Measurements from ENCODE around the gene ABCC12. TPM values are rescaled to one million over a fixed set of nuclear protein-coding genes. Genes with fewer than 3 reads are reported as not detected.

The ABCC12 gene
- total and polyA plus RNA-seq, 7 donors: not detected

DNA sequence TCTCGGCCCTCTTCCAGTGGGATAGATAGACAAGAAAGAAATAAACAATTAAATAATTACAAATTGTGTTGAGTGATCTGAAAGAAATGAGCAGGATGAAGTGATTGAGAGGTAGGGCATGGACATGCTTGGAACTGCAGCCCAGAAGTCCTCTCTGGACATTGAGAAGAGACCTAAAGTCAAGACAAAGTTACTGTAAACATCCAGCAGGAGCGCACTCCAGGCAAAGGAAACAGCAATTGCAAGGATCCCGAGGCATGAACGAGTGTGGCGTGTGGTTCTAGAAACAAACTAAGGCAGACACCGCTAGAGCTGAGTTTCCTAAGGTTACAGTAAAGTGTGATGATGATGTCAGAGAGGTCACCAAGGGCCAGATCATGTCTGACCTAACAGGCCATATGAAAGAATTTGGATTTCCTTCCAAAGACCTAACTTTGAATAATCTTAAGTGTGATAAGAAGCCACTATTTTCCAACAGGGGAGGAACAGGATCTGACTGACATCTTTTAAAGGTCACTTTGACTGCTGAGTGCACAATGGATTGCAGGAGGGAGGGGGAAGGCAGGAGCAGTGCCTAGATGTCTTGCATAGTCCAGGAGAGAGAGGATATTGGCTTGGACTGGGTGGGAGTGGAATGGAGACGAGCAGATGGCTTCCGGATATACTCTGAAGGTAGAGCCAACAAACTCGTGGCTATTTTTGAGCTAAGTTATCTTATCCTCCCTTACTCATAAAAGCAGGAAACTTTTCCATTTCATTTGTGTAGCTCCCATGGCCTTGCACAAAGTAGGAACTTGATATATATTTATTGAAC lies 19.0 kb downstream of the ABCC12 start:
- H3K27ac ChIP-seq: no peak overlapping the region
- no peak for DNase-seq
- H3K27me3 ChIP-seq: no peaks in the 10 kb centered on the region
- intact Hi-C loops (cut with DNase I): no loop called here
- no peak overlapping the region for H3K4me3 ChIP-seq
- H3K9me3 ChIP-seq: no peaks in the 10 kb centered on the region
- WGBS, 2 donors: 61 to 75% methylated on average over 9 of the region's 9 CpGs
- H3K4me1 ChIP-seq: no peaks in the 10 kb centered on the region
- TF ChIP-seq, protein P1, sequence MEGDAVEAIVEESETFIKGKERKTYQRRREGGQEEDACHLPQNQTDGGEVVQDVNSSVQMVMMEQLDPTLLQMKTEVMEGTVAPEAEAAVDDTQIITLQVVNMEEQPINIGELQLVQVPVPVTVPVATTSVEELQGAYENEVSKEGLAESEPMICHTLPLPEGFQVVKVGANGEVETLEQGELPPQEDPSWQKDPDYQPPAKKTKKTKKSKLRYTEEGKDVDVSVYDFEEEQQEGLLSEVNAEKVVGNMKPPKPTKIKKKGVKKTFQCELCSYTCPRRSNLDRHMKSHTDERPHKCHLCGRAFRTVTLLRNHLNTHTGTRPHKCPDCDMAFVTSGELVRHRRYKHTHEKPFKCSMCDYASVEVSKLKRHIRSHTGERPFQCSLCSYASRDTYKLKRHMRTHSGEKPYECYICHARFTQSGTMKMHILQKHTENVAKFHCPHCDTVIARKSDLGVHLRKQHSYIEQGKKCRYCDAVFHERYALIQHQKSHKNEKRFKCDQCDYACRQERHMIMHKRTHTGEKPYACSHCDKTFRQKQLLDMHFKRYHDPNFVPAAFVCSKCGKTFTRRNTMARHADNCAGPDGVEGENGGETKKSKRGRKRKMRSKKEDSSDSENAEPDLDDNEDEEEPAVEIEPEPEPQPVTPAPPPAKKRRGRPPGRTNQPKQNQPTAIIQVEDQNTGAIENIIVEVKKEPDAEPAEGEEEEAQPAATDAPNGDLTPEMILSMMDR (IDR thresholded peaks at IDR 0.05): no peak
- TF ChIP-seq POLR2A (IDR thresholded peaks at IDR 0.05): no peak
- TF ChIP-seq POLR2AphosphoS5 (IDR thresholded peaks at IDR 0.05): no peak
- no peak for TF ChIP-seq EP300 (IDR thresholded peaks at IDR 0.05)
- H3K36me3 ChIP-seq: no peaks in the 10 kb centered on the region

DNA sequence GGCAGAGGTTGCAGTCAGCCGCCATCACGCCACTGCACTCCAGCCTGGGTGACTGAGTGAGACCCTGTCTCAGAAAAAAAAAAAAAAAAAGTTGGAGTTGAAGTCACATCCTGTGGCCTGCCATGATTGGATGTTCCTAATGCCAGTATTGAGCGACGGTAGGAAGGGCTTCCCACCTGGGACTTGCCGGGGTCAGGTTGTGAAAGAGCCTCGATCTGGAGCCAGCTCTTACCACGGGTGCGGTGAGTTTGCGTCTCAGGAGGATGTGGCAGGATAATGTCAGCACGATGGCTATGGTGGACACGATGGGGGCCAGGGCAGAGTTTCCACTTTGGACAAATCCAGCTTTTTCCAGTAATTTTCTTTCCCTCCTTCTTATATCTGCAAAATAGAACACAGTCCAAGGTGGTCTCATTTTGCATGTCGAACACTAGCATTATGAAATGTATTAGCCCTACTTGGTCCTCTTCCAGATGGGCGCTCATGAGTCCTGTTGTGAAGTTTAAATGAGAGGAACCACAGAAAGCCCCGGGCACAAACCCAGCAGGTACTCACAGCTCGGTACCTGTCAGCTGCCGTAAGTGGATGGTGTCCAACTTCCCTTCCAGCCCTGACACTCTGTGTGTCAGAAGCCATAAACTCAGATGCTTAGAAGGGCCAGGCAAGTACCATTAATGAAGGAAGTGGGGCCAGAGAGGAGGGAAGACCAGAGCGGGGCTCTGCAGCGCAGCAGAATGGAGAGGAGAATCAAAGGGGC lies 22.2 kb downstream of the ABCC12 start:
- no peak for DNase-seq
- Histone ChIP-seq H3K27ac (no peak overlapping the region), H3K36me3 (no peaks in the 10 kb centered on the region), H3K4me1 (no peaks in the 10 kb centered on the region), H3K9me3 (no peaks in the 10 kb centered on the region), H3K4me3 (no peak overlapping the region), H3K27me3 (no peaks in the 10 kb centered on the region)
- intact Hi-C loops (cut with DNase I): no loop called here
- WGBS, 2 donors: 79 to 90% methylated on average over 18 of the region's 18 CpGs
- TF ChIP-seq, protein P1 (IDR thresholded peaks at IDR 0.05): no peak
- TF ChIP-seq EP300 (IDR thresholded peaks at IDR 0.05) (no peak), POLR2A (IDR thresholded peaks at IDR 0.05) (no peak), POLR2AphosphoS5 (IDR thresholded peaks at IDR 0.05) (no peak)

DNA sequence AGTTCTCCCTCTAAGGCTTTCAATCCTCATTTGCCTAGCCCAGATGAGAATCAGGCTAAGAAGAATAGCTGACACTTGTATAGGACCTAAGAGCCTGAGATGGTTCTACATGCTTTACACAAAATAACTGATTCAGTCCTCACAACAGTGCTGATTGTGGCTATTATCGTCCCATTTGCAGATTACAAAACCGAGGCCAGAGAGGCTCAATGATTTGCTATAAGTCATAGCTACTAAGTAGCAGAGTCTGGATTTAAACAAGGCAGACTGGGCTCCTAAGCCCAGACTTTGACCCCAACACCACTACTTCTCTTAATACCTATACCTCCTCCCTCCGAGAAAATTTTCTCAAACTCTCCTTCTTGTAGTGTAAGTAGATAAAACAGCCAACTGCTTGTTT lies 23.1 kb downstream of the ABCC12 start:
- no peaks in the 10 kb centered on the region for H3K4me1 ChIP-seq
- H3K9me3 ChIP-seq: no peaks in the 10 kb centered on the region
- no peaks in the 10 kb centered on the region for H3K27me3 ChIP-seq
- intact Hi-C loops (cut with DNase I): no loop called here
- no peak overlapping the region for H3K4me3 ChIP-seq
- no peak overlapping the region for H3K27ac ChIP-seq
- 80 to 85% methylated on average over 3 of the region's 3 CpGs for WGBS, 2 donors
- DNase-seq: no peak
- no peak for TF ChIP-seq EP300 (IDR thresholded peaks at IDR 0.05)
- TF ChIP-seq POLR2A (IDR thresholded peaks at IDR 0.05): no peak
- TF ChIP-seq POLR2AphosphoS5 (IDR thresholded peaks at IDR 0.05): no peak
- TF ChIP-seq, protein P1 (IDR thresholded peaks at IDR 0.05): no peak
- no peaks in the 10 kb centered on the region for H3K36me3 ChIP-seq

DNA sequence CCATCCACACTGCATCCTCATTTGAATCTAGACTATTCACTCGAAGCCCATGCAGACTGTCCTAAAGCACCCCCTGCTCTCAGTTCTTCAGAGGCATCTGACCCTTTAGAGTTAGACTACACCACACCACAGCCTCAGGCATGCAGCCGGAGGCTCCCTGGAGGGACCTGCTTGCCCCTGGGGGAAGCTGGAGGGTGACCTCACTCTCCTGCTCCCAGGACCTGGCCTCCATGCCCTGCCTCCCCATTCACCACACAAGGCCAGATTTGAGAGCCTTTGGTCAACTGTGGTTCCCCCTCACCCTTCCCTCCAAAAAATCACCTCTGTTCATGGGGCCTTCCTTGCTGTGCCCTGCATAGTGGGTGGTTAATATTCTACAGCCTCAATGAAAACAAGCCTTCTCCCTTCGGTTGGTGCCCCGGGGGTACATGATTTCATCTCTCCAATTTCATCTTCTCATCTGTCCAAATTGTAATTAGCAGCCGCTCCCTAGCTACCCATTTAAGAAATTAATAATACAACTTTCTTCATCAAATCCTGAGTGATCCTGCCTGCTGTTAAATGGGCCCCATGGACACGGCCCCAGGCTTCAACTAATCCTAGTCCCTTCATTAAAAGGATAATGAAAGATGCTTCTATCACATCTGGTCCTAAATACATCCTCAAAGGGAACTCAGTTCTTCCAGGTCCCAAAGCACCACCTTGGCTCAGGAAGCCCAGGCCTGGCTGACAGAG lies 24.4 kb downstream of the ABCC12 start:
- intact Hi-C loops (cut with DNase I): no loop called here
- H3K4me3 ChIP-seq: no peak overlapping the region
- DNase-seq: no peak
- TF ChIP-seq EP300 (IDR thresholded peaks at IDR 0.05): no peak
- no peaks in the 10 kb centered on the region for H3K36me3 ChIP-seq
- H3K27me3 ChIP-seq: no peaks in the 10 kb centered on the region
- H3K9me3 ChIP-seq: no peaks in the 10 kb centered on the region
- H3K27ac ChIP-seq: no peak overlapping the region
- 83 to 90% methylated on average over 6 of the region's 6 CpGs for WGBS, 2 donors
- H3K4me1 ChIP-seq: no peaks in the 10 kb centered on the region

DNA sequence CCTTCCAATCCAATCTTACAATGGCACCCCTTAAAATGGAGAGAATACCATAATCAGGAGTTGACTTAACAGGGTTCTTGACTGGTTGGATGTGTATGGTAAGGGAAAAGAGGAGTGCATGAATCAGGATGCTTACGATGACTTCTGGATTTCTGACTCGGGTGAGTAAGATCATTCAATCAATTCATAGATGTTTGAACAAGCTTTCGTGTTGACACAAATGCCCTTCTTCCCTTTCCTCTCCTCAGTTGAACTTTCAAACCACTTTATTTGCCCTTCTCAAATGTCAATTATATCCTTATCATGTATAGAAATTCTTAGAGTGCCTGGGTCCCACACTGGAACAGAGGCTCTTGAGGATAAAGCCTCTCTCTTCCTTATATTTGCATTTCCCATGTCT lies 25.9 kb downstream of the ABCC12 start:
- Histone ChIP-seq H3K27ac (no peak overlapping the region), H3K36me3 (no peaks in the 10 kb centered on the region), H3K4me3 (no peak overlapping the region), H3K9me3 (no peaks in the 10 kb centered on the region), H3K27me3 (no peaks in the 10 kb centered on the region), H3K4me1 (no peaks in the 10 kb centered on the region)
- intact Hi-C loops (cut with DNase I): no loop called here
- no peak for TF ChIP-seq POLR2AphosphoS5 (IDR thresholded peaks at IDR 0.05)
- TF ChIP-seq, protein P1 (IDR thresholded peaks at IDR 0.05): no peak
- no peak for TF ChIP-seq EP300 (IDR thresholded peaks at IDR 0.05)
- TF ChIP-seq POLR2A (IDR thresholded peaks at IDR 0.05): no peak
- no peak for DNase-seq
- 37 to 82% methylated on average over 3 of the region's 3 CpGs for WGBS, 2 donors
